GM19240 (cell line): ENCODE data around the gene FOXN1.

Source experiments
- DNase-seq: peaks from one replicate; pipeline ENCODE4 v3.0.0; 2011; ENCODE audit warnings: low spot score; ENCODE audit not compliant: insufficient read length

Gene FOXN1

GRCh38 chr17:28524476-28525424 lies 18.6 kb downstream of the FOXN1 start:
- DNase-seq: no peak

DNA sequence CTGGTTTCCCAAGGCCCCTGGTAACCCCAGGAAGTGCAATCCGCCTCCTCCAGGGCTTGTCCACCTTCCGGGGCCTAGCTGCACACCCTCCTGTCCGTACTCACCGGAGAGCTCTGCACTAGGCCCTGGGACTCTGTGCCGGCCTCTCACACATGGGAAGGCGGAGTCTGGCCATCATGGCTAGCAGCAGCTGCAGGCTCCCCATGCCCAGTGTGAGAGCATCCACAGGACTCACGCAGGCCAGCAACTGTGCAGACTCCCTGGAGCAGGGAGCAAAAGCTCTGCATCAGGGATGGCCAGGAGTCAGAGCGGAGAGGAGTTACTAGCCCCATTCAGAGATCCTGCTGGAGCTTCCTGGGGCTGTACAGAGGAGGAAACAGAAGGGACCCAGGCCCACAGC lies 20.2 kb downstream of the FOXN1 start:
- no peak for DNase-seq

DNA sequence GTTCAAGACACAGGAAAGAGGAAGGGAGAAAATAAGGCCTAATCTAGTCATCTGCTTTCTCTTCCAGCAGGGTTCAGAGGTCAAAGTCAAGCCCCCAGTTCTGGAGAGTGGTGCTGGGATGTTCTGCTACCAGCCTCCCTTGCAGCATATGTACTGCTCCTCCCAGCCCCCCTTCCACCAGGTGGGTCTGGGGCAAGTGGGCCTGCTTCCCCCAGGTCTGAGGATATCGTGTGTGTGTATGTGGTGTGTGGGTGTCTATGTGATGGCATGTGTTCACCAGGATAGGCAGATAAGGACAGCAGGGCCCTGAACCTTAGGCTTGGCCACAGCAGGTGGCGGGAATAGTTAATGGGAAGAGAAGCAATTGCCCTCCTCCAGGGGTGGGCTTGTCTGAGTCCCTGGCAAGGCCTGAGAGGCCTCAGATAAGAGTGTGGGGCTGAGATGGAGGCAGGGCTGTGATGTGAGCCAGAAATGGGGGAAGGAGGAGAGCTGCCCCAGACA lies 21.1 kb downstream of the FOXN1 start:
- DNase-seq: no peak

GRCh38 chr17:28527859-28528258 lies 21.7 kb downstream of the FOXN1 start:
- DNase-seq: no peak

DNA sequence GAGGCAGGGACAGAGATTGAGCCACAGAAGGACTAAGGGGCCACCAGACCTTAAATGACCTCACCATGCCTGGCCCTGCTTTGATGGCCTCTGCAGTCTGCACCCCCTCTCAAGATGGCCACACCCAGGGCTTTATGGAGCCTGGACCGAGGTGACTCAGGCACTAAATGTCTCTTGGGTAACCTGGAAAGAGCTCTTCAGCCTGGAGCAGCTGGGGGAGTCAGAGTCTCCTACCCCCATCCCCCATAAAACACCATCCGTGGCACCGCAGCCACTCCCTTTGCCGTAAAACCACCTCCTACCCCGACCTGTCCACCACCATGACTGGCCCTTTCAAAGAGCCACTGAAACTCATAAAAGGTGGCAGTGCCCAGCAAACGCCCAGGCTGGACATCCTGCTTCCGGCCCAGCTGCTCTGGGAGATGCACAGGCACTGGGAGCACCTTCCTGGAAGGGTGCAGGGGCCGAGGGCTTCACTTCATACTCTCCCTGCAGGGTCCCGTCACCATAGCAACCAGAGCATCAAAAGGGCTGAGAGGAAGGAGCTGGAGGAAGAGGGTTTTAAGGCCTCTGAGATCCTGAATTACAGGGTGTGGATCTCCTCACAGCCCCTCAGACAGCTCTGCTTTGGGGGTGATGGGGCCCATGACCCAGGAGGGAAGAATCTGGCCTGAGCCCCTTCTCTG lies 22.3 kb downstream of the FOXN1 start:
- no peak for DNase-seq

DNA sequence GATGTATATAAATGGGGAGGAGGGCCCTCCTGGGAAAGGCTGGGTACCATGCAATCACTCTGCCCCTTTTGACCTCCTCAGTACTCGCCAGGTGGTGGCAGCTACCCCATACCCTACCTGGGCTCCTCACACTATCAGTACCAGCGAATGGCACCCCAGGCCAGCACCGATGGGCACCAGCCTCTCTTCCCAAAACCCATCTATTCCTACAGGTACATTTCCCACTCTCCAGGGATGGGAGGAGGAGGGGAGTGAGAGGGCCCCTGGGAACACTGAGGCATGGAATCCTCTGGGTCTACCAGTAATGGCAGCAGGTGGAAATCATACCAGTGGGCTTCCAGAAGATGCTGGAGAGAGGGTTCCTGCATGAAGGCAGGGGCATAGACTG lies 22.9 kb downstream of the FOXN1 start:
- DNase-seq: no peak

- no peak for DNase-seq
Observed at GRCh38 chr17:28530250-28530649, 24.1 kb downstream of the FOXN1 start.

DNA sequence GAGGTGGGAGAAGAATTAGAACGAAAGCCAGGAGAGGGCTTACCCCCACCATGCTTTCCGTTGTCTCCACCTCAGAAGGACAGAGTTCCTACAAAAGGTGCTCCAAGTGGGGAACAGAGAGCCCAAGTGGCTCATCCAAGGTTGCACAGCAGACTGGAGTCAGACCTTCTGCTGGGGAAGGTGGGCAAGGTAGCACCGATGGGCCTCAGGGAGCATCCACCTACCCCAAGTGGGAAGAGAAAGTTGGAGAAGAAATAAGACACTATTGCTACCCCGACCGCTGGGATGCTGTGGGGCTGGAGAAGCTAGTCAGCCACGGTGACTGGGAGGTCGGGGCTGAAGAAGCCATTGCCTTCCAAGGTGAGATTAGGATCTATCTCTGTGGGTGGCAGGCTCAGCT lies 24.8 kb downstream of the FOXN1 start:
- DNase-seq: no peak

DNA sequence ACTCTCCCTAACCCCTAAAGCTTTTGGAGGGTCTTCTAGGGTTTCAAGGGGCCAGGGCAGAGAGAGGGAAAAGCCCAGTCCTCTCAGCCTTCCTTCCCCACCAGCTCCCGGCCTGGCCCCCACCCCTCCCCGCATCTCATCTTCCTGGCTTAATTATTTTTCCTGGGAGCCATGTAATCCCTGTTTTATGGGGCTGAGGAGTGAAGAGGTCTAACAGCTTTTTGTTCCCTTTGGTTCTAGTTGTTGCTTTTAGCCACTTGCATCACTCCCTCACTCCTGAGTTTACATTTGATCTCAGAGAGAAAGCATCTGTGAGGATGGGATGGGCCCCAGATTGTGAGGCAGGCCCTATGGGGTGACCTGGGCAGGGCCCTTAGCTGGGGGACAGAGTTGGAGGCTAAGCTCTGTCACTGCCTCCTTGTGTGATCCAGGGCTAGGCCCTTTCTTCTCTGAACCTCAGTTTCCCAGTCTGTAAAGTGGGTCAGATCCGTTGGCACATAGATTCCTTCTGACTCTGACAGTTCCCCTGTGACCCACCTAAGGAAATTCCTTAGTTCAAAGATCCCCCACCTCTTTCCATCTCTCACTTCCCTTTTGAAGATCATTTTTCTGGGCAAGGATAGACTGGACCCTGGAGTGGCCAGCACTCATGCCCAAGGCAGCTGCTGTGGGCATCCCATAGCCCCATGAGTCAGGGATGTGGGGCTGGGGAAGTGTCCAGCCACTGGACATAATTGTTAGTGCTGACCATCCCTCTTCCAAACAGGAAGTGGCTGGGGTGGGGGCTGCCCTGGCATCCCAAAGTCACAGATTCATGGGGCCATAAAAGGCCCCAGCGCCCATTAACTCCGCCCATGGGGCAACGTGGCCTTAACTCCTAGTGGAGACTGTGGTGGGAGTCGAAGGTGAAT lies 26.2 kb downstream of the FOXN1 start:
- no peak for DNase-seq

- no peak for DNase-seq
Observed at GRCh38 chr17:28533091-28533807, 27.1 kb downstream of the FOXN1 start.

- no peak for DNase-seq
Observed at GRCh38 chr17:28534740-28535375, 28.7 kb downstream of the FOXN1 start.

DNA sequence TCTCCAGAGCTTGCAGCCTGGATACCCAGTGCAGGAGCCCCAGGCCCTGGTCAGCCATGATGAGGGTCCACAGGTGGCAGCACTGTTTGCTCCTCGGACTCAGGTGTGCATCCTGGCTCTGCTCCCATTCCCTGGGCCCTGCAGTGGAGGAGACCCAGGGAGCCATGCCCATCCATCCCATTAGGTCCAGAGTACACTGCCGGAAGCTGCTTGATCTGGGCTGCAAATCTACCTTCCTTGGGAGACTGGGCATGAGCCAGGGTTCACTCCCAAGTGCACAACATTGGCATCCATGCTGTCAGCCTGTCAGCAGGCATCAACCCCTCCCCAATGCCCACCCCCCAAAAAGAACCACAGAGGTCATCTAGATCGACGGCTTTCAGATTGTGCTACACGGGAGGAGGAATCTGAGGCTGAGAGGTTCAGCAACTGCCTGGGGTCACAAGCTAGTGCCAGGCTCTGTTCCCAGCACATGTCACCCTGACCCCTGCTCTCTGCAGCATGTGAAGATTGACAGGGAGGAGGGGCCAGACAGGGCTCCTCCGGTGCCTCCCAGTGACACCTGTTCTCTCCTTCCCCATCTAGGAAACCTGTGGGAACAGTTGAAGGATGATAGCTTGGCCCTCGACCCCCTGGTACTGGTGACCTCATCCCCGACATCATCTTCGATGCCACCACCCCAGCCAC lies 30.5 kb downstream of the FOXN1 start:
- DNase-seq: no peak

GRCh38 chr17:28537219-28537610 lies 31.1 kb downstream of the FOXN1 start:
- DNase-seq: no peak

DNA sequence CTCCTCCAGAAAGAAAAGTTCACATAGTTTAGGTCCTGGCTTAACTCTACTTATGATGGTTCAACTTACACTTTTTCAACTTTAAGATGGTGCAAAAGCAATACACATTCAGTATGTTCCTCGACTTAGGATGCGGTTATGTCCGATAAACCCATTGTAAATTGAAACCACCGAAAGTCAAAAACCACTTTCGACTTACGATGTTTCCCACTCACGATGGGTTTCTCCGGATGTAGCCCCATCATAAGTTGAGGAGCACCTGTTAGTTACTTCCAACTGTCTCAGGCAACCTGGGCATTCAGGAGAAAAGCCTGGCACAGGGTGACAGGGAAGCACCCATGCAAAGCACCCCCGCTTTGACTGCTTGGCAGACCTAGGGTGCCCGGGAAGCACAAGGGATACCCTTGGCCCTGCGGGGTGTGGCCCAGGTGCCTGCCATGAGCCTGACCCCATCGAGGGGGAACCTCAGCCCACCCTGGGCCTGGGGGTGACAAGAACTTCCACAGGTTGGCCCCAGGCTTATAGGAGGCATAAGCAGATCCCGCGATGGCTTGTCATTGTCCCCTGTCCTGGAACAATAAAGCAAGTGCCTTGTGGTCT lies 32.2 kb downstream of the FOXN1 start:
- no peak for DNase-seq

- DNase-seq: no peak
Observed at GRCh38 chr17:28540231-28540630, 34.1 kb downstream of the FOXN1 start.

DNA sequence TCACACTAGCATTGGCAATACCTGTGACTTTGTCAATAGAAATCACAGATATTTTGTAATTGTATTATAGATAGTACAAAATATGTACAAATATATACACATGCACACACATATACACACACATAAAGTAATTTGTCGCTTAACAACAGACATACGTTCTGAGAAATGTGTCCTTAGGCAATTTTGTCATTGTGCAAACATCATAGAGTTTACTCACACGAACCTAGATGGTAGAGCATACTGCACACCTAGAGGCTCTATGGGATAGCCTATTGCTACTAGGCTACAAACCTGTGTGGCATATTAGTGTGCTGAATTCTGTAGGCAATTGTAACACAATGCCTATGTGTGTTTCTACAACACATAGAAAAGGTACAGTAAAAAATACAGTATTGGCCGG lies 35.3 kb downstream of the FOXN1 start:
- no peak for DNase-seq

DNA sequence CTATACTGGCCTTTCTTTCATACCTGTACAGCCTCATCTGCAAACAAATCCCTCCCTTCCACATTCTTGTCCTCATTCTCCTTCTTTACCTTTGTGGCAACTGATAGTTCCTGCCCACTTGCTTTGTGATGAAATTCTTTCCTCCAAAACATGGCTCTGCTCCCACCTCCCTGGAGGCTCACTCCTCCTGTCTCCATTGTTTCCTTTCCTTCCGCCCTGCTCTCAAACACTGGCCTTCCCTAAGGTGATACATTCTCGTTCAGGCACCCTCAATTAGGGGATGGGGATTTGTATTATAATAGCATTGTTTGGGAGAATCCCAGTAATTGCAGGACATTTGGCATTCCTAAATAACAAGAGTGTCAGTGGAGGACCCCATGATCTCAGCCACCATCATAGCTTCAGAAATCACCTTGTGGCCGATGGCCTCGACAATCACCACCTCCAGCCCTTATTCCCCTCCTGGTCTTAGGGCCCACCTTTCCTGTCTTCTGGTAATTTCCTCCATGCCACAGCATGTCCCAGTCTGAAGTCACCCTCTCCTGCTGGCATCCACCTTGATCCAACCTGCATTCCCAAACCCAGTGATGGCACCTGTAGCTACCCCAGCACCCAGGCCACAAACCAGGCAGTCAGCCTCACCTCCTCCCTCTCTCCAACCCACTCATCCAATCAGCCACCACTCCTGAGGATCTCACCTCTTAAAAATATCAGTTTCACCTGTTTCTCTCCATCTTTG lies 38.4 kb downstream of the FOXN1 start:
- DNase-seq: no peak

DNA sequence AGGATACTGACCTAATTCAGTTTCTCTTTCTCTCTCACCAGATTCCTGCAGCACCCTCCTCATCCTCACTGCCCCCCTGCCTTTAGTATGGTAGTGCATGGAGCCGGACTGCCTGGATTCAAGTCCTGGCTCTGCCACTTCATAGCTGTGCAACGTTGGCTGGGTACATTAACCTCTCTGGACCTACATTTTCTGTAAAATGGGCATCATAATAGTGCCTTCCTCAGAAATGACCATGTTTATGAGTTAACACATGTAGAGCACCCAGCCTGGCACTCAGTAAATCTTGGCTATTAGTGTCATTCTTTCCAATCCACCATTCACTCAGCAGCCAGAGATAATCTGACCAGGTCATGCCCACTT lies 39.0 kb downstream of the FOXN1 start:
- DNase-seq: no peak
